CD4-positive, alpha-beta T cell (primary cell): ENCODE data around the gene ORAI2. TPM values are rescaled to one million over a fixed set of nuclear protein-coding genes. Genes with fewer than 3 reads are reported as not detected.

Experiments
- ATAC-seq: fragments of 200-7000 bp; cut with Tn5 transposase; one replicate; pipeline ENCODE4 v1.10.0; 2022; ENCODE audit warnings: mild to moderate bottlenecking; ENCODE audit not compliant: poor library complexity
- CTCF ChIA-PET: fragments of 350-600 bp; sonication (Branson Sonifier 250); formaldehyde crosslinking; loops from one replicate; lab custom pipeline; 2021; ENCODE audit warnings: antibody characterized with exemption, inconsistent platforms; lab: Charles Lee
- POLR2A ChIA-PET: fragments of 350-600 bp; sonication (Branson Sonifier 250); formaldehyde crosslinking; loops from one replicate; lab custom pipeline; 2021; ENCODE audit warnings: antibody characterized with exemption, inconsistent platforms; lab: Charles Lee
- DNase-seq, 14 experiments: peaks; one replicate each; pipeline ENCODE4 v3.0.0-alpha.2; 2013 to 2020; ENCODE audit warnings: mixed read lengths in 2 of 14
- H3K27ac ChIP-seq, 2 donors: one replicate each; pipeline versions ENCODE4 v1.5.1 to v1.7.0; 2013; ENCODE audit warnings: low read length in 2 of 2, low read depth in 1 of 2, mild to moderate bottlenecking in 1 of 2
- H3K27me3 ChIP-seq, 2 experiments: 1 replicate in 1 of 2; 2 replicates in 1 of 2; pipeline versions ENCODE4 v1.6.1 to v1.7.0; 2013; ENCODE audit warnings: low read length in 2 of 2, control low read depth in 1 of 2, mild to moderate bottlenecking in 1 of 2, moderate library complexity in 1 of 2; ENCODE audit not compliant: insufficient read depth in 2 of 2, control insufficient read depth in 1 of 2
- H3K36me3 ChIP-seq: one replicate; pipeline ENCODE4 v1.6.1; 2013; ENCODE audit warnings: low read length, control low read depth; ENCODE audit not compliant: insufficient read depth
- H3K4me1 ChIP-seq: one replicate; pipeline ENCODE4 v1.6.1; 2013; ENCODE audit warnings: low read length, control low read depth; ENCODE audit not compliant: insufficient read depth
- H3K4me3 ChIP-seq: one replicate; pipeline ENCODE4 v1.5.1; 2013; ENCODE audit warnings: mild to moderate bottlenecking, low read length, moderate library complexity
- H3K9me3 ChIP-seq, 2 experiments: 1 replicate in 1 of 2; 2 replicates in 1 of 2; pipeline versions ENCODE4 v1.6.1 to v1.7.0; 2013; ENCODE audit warnings: low read length in 2 of 2, mild to moderate bottlenecking in 2 of 2, control low read depth in 1 of 2, moderate library complexity in 1 of 2; ENCODE audit not compliant: control insufficient read depth in 1 of 2, insufficient read depth in 1 of 2
- H3K27ac Mint-ChIP-seq: one replicate; pipeline ENCODE4 v1.8.0; 2020; ENCODE audit warnings: mixed read lengths
- H3K27me3 Mint-ChIP-seq: one replicate; pipeline ENCODE4 v1.8.0; 2021; ENCODE audit warnings: mixed read lengths
- H3K36me3 Mint-ChIP-seq: one replicate; pipeline ENCODE4 v1.8.0; 2021; ENCODE audit warnings: low read depth, mixed read lengths
- H3K4me1 Mint-ChIP-seq: one replicate; pipeline ENCODE4 v1.8.0; 2021; ENCODE audit warnings: low read depth, mixed read lengths
- H3K4me3 Mint-ChIP-seq: one replicate; pipeline ENCODE4 v1.8.0; 2020; ENCODE audit warnings: mild to moderate bottlenecking, mixed read lengths
- H3K9me3 Mint-ChIP-seq: one replicate; pipeline ENCODE4 v1.8.0; 2020; ENCODE audit warnings: mixed read lengths
- intact Hi-C, 2 experiments: fragments of 100-400 bp; cut with DNase I in 1 of 2; cut with micrococcal nuclease in 1 of 2; formaldehyde crosslinking; loops; one replicate each; pipeline versions ENCODE4 v1.15.1 to v1.9.0; 2023 to 2025; cut with DNase I, micrococcal nuclease
- total RNA-seq, 174 experiments: library from RNA in 2 of 174; stranded (reverse) in 2 of 174; gene quantifications; one replicate each; pipeline ENCODE4 v1.2.3 and lab custom pipeline; 2021 to 2026
- TF ChIP-seq, protein P1 (sequence below): fragments of 200-600 bp; IDR thresholded peaks from one replicate; pipeline ENCODE4 v1.8.0; 2022; ENCODE audit warnings: antibody characterized with exemption, mild to moderate bottlenecking

Gene ORAI2
- total RNA-seq, 2 experiments from 2014 or later = 12.3 to 16.5 TPM

DNA sequence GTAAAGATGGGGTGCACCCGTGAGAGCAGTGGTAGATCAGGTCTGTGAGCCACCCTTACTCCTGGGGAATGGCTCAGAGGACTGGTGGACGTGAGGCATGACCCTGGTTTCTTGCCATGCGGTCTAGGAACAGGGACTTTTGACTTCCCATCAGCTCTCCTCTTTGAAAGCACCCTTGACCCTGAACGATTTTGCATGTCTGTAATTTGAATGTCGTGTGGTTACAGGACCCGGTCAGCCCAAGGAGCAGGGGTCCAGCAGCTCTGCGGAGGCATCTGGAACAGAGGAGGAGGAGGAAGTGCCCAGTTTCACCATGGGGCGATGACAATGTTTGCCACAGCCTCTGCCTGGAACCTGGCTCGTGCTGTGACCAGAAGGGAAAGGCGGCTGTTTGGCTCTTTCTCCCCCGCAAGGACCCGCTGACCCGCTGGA, 8.6 kb upstream of the ORAI2 start:
- Mint-ChIP-seq H3K4me3 (peak overlapping the region; percentile 45), H3K36me3 (peaks cover 51% of the 10 kb centered on the region), H3K4me1 (peaks cover 63% of the 10 kb centered on the region), H3K27ac (peak overlapping the region; percentile 100), H3K27me3 (no peaks in the 10 kb centered on the region), H3K9me3 (no peaks in the 10 kb centered on the region)
- intact Hi-C loops = no loop called here
- H3K4me1 ChIP-seq = peaks cover 77% of the 10 kb centered on the region
- CTCF ChIA-PET = interaction anchor here (1.0 to 2.3 kb wide), 2 partner anchors 9 to 12 kb away, joined by 3 to 17 read pairs; no protein-coding TSS in a partner anchor
- H3K36me3 ChIP-seq = peaks cover 8% of the 10 kb centered on the region
- no peaks in the 10 kb centered on the region for H3K27me3 ChIP-seq
- H3K9me3 ChIP-seq = no peaks in the 10 kb centered on the region
- DNase-seq = peak in 2 of 14 experiments; percentile 41 to 47
- TF ChIP-seq, protein P1, sequence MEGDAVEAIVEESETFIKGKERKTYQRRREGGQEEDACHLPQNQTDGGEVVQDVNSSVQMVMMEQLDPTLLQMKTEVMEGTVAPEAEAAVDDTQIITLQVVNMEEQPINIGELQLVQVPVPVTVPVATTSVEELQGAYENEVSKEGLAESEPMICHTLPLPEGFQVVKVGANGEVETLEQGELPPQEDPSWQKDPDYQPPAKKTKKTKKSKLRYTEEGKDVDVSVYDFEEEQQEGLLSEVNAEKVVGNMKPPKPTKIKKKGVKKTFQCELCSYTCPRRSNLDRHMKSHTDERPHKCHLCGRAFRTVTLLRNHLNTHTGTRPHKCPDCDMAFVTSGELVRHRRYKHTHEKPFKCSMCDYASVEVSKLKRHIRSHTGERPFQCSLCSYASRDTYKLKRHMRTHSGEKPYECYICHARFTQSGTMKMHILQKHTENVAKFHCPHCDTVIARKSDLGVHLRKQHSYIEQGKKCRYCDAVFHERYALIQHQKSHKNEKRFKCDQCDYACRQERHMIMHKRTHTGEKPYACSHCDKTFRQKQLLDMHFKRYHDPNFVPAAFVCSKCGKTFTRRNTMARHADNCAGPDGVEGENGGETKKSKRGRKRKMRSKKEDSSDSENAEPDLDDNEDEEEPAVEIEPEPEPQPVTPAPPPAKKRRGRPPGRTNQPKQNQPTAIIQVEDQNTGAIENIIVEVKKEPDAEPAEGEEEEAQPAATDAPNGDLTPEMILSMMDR = no peak
- peak overlapping the region; percentile 95 to 99 for H3K27ac ChIP-seq
- POLR2A ChIA-PET = interaction anchor here (2.1 to 4.2 kb wide), 2 partner anchors 9 to 28 kb away, joined by 26 to 111 read pairs; partner anchors contain the start of gene PRKRIP1
- H3K4me3 ChIP-seq = no peak overlapping the region
- ATAC-seq = no peak

DNA sequence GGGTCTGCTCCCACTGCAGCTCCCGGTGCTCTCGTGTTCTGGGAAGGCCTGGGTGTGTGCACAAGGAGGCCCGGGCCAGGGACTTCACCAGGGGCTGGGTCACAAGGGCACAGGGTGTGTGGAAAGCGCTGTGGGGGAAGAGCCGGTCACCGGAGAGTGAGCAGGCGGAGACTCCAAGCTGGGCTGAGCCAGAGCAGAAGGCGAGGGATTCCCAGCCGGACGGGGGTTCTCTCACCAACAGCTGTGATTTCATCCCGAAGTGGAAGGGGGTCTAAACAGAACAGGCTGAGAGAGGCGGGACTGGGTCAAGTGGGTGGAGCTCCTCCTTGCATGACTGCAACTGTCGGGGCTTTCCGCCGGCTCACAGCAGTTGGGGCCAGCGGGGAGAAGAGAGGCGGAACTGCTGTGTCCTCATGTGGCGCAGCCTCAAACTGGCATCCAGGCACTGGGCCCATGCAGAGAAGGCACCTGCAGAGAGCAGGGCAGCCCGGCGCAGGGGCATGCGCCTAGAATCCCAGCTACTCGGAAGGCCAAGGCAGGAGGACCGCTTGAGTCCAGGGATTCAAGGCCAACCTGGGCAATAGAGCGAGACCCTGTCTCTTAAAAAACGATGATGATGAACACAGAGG, 7.6 kb upstream of the ORAI2 start:
- ChIA-PET POLR2A (interaction anchor here (0.6 to 4.2 kb wide), 16 partner anchors 9 to 1997 kb away, joined by 3 to 111 read pairs (median 4); partner anchors contain the start of genes ALKBH4, LRWD1, MEPCE and PRKRIP1), CTCF (interaction anchor here (0.6 to 2.3 kb wide), 5 partner anchors 8 to 24 kb away, joined by 3 to 17 read pairs (median 5); no protein-coding TSS in a partner anchor)
- Mint-ChIP-seq H3K27me3 (no peaks in the 10 kb centered on the region), H3K4me1 (peaks cover 63% of the 10 kb centered on the region), H3K4me3 (peak overlapping the region; percentile 86), H3K9me3 (no peaks in the 10 kb centered on the region), H3K27ac (peak overlapping the region; percentile 100), H3K36me3 (peaks cover 41% of the 10 kb centered on the region)
- intact Hi-C loops = loop anchor here in 1 of 2 experiments (1.0 kb wide), 1 partner anchor 8 kb away; no protein-coding TSS in a partner anchor
- peak; percentile 75 for ATAC-seq
- Histone ChIP-seq H3K4me3 (peak overlapping the region; percentile 42), H3K36me3 (peaks cover 8% of the 10 kb centered on the region), H3K27me3 (no peaks in the 10 kb centered on the region), H3K4me1 (peaks cover 82% of the 10 kb centered on the region), H3K27ac (peak overlapping the region; percentile 95 to 99), H3K9me3 (no peaks in the 10 kb centered on the region)
- peak; percentile 74 to 96 (median 78) for DNase-seq
- TF ChIP-seq, protein P1 = no peak

DNA sequence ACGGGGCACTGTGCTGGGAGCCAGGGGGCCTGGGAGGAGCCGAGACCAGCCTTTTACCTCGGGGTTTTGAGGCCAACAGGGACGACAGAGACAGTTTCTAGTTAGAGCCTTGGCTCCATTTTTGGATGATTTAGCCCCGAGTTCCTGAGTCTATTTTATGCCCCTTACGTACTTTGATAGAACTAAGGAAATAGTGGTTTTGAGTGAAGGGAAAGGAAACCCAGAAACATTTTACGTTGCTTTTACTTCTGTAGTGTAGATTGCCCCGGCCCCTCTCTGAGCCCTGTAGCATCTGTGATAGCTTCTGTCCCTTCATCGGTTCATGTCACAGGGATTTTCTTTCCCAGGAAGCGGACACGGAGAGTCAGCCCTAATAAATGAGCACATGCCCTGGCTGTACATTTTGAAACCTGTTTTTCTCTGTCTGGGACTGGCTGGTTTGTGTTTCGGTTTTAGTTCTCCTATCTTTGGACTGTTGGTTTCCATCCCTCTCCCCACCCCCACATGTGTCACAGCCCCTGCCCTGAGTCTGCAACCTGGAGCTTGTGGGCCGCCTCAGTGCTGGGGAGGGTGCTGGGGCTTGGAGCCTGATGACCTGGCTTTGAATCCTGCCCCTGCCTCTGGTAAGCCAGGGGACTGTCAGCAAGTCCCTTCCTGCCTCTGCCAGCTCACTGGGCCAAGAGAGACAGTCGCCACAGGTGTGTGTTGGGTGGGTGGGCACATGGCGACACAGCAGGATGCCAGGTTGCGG, 6.9 kb upstream of the ORAI2 start:
- ChIA-PET CTCF (interaction anchor here (1.1 to 2.3 kb wide), 3 partner anchors 10 to 22 kb away, joined by 5 to 17 read pairs (median 7); no protein-coding TSS in a partner anchor), POLR2A (interaction anchor here (0.8 to 4.2 kb wide), 14 partner anchors 8 to 1997 kb away, joined by 3 to 111 read pairs (median 4); partner anchors contain the start of genes ALKBH4, LRWD1, MEPCE and PRKRIP1)
- H3K36me3 ChIP-seq = peaks cover 8% of the 10 kb centered on the region
- peak overlapping the region; percentile 95 to 99 for H3K27ac ChIP-seq
- peak overlapping the region; percentile 42 for H3K4me3 ChIP-seq
- Mint-ChIP-seq H3K27ac (peak overlapping the region; percentile 100), H3K4me3 (peak overlapping the region; percentile 86), H3K4me1 (peaks cover 64% of the 10 kb centered on the region), H3K36me3 (peaks cover 36% of the 10 kb centered on the region), H3K27me3 (no peaks in the 10 kb centered on the region), H3K9me3 (no peaks in the 10 kb centered on the region)
- peak; percentile 83 for ATAC-seq
- no peaks in the 10 kb centered on the region for H3K9me3 ChIP-seq
- intact Hi-C loops = loop anchor here in 1 of 2 experiments (1.0 kb wide), 1 partner anchor 9 kb away; no protein-coding TSS in a partner anchor
- H3K4me1 ChIP-seq = peaks cover 82% of the 10 kb centered on the region
- peak in 13 of 14 experiments; percentile 35 to 86 (median 55) for DNase-seq
- TF ChIP-seq, protein P1 = no peak
- H3K27me3 ChIP-seq = no peaks in the 10 kb centered on the region
